Measurements from ENCODE around the gene MAGEA4.

MAGEA4 gene

DNA sequence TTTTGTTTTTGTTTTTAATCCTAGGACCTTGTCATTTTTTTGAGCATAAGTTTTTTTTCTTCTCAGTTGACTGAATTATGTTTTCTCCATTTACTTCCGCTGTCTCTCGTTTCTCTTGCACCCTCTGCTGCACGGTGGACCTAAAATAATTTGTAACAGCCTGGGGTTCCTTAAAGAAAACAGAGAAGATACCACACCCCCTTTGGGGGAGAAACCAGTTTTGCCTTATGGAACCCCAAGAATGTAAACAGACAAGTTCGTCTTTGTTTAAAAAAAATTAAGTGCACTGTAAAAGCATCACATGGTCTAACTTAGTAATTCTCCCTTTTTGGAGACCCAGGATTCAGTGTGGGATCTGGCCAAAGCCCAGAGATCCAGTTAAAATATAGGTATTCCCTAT, 32.8 kb upstream of the MAGEA4 start:
- no peak for FAIRE-seq

DNA sequence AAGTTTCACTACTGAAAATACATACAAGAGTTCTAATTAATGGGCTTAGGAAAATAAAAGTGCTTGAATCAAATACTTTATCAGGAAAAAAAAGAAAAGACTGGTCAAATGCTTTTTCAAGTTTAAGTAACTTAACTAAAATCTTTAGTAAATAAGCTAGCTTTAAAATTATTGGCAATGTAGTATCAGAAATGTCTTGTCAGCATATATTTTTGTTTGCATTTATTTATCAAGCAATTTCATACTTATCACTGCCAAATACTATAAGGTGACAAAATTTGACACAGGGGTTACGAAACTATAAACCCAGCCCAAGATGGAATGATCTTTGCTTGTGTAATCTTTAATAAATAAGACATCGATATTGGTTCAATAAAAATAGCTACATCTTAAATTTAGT, 31.8 kb upstream of the MAGEA4 start:
- FAIRE-seq = no peak
- TF ChIP-seq, protein P1, sequence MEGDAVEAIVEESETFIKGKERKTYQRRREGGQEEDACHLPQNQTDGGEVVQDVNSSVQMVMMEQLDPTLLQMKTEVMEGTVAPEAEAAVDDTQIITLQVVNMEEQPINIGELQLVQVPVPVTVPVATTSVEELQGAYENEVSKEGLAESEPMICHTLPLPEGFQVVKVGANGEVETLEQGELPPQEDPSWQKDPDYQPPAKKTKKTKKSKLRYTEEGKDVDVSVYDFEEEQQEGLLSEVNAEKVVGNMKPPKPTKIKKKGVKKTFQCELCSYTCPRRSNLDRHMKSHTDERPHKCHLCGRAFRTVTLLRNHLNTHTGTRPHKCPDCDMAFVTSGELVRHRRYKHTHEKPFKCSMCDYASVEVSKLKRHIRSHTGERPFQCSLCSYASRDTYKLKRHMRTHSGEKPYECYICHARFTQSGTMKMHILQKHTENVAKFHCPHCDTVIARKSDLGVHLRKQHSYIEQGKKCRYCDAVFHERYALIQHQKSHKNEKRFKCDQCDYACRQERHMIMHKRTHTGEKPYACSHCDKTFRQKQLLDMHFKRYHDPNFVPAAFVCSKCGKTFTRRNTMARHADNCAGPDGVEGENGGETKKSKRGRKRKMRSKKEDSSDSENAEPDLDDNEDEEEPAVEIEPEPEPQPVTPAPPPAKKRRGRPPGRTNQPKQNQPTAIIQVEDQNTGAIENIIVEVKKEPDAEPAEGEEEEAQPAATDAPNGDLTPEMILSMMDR (IDR thresholded peaks at IDR 0.05; ENCODE audit: insufficient read depth, missing control alignments) = no peak
- DNase-seq (ENCODE audit: insufficient read length, low spot score) = no peak

More for the DNA sequence above, 32.8 kb upstream of the MAGEA4 start:
- DNase-seq (ENCODE audit: insufficient read length, low spot score) = no peak
- TF ChIP-seq, protein P1 (IDR thresholded peaks at IDR 0.05; ENCODE audit: insufficient read depth, missing control alignments) = no peak

DNA sequence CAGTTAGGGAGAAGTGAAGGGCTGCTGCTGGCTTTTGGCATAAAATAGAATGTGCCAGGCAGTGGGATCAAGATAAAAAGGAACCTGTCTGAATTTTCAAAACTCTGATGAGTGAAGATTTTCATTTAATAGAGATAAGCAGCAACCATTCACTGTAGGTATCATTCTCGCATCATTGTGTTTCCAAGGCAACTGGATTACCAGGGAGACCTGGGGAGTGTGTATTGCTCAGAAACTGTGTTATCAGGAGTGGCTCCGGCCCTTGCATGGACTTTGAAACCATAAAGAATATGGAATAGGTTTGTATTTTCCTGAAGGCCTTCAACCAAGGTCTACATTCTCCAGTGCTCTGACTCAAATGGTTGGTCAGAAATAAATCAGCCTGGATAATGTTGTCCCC, 23.3 kb upstream of the MAGEA4 start:
- TF ChIP-seq, protein P1 (IDR thresholded peaks at IDR 0.05; ENCODE audit: insufficient read depth, missing control alignments) = no peak
- FAIRE-seq (no peak), DNase-seq (ENCODE audit: insufficient read length, low spot score) (no peak)

DNA sequence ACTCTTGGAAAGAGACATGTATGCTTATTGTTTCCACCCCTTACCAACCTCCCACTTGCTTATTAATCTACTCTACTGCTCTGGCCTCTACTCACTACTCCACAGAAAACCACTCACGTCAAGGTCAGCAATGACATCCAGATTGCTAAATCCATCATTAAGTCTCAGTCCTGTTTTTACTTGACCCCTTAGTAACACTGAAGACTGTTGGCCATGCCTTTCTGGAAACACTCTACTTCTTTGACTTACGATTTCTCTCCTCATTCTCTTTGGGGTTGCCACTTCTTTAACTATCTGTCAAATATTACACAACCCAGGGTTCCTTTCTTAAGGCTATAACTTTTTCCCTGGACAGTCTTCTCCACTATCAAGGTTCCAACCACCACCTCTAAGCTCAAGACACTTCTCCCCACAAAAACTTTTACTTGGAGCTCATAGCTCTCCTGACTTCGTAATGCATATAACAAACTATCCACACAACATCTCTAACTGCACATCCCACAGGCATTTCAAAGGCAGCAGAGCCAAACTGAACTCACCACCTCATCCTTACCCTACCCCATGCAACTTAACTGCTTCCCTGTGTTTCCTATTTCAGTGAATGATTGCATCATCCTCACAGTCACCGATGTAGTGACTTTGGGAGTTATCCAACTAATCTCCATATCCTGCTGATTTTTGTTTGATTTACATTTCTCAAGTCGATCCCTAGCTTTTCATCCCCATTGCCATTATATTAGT, 15.8 kb upstream of the MAGEA4 start:
- TF ChIP-seq, protein P1 (IDR thresholded peaks at IDR 0.05; ENCODE audit: insufficient read depth, missing control alignments) = no peak
- no peak for FAIRE-seq
- DNase-seq (ENCODE audit: insufficient read length, low spot score) = no peak

- DNase-seq (ENCODE audit: insufficient read length, low spot score) (no peak), FAIRE-seq (no peak)
- TF ChIP-seq, protein P1 (IDR thresholded peaks at IDR 0.05; ENCODE audit: insufficient read depth, missing control alignments) = no peak
Observed at GRCh38 chrX:151899622-151900021, 13.1 kb upstream of the MAGEA4 start.

DNA sequence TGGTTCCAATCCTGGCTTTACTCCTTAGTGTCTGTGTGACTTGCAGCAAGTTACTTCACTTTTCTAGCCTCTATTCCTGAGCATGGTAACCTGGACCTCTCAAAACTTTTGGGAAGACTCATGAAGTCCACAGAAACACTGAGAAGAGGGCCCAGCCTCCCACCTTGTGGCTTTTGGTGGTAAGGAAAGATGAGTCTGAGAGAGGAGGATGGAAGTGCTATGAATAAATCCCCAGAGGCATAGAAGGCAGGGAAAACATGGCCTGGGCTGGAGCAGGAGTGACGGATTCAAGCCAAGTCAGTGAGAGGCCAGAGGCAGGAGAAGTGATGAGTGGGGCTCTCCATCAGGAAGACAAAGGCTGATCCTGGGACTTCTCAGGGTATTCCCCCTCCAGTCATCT, 10.9 kb upstream of the MAGEA4 start:
- no peak for DNase-seq (ENCODE audit: insufficient read length, low spot score)
- TF ChIP-seq, protein P1 (IDR thresholded peaks at IDR 0.05; ENCODE audit: insufficient read depth, missing control alignments) = no peak
- no peak for FAIRE-seq

GRCh38 chrX:151902813-151903591, 9.7 kb upstream of the MAGEA4 start:
- FAIRE-seq = no peak
- no peak for DNase-seq (ENCODE audit: insufficient read length, low spot score)
- TF ChIP-seq, protein P1 (IDR thresholded peaks at IDR 0.05; ENCODE audit: insufficient read depth, missing control alignments) = no peak
